MM.1S (cell line): ENCODE results near the gene TARS3.

Experiments
- EZH2 ChIP-seq: fragments of 300-600 bp; sonication (generic); optimal IDR thresholded peaks from 2 replicates; pipeline ENCODE3; 2017; ENCODE audit warnings: low read depth, mild to moderate bottlenecking, antibody characterized with exemption, low read length, mixed read lengths
- TF ChIP-seq, protein P1 (sequence below): fragments of 300-600 bp; sonication (generic); IDR thresholded peaks from 2 replicates; pipeline ENCODE4 v1.5.1; 2016; ENCODE audit warnings: antibody characterized with exemption, low read length, mixed read lengths

DNA sequence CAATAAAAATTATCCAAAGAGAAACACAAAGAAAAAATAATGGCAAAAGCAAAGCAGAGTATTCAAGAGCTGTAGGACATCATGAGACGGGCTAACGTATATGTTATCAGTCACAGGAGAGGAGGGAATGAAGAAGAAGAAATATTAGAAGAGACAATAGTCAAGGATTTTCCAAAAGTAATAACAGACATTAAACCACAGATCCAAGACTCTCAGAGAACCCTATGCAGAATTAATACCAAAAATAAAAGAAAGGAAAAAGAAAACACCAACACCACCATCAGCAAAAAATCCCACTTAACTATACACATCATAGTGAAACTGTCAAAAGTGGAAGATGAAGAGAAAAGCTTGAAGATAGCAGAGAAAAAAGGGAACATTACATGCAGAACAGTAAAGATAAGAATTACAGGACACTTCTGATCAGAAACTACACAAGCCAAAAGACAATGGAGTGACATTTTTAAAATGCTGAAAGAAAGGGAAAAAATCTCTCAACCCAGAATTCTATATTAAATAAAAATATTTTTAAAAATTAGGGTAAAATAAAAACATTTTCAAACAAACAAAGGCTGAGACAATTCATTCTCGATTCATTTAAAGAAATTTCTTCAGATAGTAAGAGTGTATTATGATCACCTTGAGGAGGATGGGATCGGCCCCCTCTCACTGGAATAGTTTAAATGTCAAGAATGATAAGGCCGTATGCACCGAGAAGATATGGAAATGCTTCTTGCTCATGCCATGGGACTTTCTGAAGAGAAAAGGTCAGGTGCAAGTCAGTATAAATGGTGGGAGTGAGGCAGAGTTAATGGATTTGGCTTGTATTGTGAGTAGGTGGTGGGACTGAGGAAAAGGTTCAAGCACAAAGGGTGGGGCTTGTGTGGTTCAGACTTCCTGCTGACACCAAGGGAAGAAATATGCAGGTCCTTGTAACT lies 100.6 kb downstream of the TARS3 start:
- TF ChIP-seq, protein P1, sequence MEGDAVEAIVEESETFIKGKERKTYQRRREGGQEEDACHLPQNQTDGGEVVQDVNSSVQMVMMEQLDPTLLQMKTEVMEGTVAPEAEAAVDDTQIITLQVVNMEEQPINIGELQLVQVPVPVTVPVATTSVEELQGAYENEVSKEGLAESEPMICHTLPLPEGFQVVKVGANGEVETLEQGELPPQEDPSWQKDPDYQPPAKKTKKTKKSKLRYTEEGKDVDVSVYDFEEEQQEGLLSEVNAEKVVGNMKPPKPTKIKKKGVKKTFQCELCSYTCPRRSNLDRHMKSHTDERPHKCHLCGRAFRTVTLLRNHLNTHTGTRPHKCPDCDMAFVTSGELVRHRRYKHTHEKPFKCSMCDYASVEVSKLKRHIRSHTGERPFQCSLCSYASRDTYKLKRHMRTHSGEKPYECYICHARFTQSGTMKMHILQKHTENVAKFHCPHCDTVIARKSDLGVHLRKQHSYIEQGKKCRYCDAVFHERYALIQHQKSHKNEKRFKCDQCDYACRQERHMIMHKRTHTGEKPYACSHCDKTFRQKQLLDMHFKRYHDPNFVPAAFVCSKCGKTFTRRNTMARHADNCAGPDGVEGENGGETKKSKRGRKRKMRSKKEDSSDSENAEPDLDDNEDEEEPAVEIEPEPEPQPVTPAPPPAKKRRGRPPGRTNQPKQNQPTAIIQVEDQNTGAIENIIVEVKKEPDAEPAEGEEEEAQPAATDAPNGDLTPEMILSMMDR: no peak
- no peak for TF ChIP-seq EZH2
